Amniotic epithelial cell (primary cell): ENCODE measurements around the gene RCN2.
"Not testable (repeated sequence)": the region's sequence is repeated elsewhere in the genome, so short reads cannot be mapped to it uniquely, and the experiment has no call there.

Experiments
- DNase-seq: peaks from one replicate; pipeline ENCODE4 v3.0.0-alpha.2; 2010; ENCODE audit warnings: low read depth

RCN2 gene, protein sequence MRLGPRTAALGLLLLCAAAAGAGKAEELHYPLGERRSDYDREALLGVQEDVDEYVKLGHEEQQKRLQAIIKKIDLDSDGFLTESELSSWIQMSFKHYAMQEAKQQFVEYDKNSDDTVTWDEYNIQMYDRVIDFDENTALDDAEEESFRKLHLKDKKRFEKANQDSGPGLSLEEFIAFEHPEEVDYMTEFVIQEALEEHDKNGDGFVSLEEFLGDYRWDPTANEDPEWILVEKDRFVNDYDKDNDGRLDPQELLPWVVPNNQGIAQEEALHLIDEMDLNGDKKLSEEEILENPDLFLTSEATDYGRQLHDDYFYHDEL

DNA sequence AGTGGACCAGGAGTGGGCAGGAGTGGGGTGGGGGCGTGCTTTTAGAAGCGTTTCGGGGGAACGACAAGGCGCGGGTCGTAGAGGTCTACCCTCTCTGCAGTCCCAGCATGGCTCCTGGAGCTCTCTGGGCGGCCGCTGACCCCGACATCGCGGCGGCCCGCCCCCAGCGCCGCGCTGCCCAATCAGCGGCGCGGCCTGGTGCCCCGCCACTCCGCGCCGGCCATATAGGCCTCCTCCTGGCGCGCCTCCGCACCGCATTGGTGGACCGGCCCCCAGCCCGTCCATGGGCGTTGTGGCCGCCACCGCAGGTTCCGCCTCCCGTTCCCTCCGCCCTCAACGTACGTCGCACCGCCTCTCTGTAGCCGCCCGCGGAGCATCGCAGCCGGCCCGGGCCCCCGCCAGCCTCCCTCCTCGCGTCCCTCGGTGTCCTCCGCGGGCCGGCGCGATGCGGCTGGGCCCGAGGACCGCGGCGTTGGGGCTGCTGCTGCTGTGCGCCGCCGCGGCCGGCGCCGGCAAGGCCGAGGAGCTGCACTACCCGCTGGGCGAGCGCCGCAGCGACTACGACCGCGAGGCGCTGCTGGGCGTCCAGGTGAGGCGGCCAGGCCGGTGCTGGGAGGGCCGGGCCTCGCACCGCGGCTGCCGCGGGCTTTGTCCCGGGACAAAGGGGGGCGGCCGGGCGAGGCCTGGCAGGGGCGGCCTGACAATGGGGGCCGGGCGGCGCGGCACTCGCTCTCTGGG is at the start of gene RCN2:
RCN2 (plus strand) TSS at position 353 of the 738 bp plus-strand sequence; CDS start at position 446, 93 bp downstream.
- DNase-seq, result peak; percentile 89

DNA sequence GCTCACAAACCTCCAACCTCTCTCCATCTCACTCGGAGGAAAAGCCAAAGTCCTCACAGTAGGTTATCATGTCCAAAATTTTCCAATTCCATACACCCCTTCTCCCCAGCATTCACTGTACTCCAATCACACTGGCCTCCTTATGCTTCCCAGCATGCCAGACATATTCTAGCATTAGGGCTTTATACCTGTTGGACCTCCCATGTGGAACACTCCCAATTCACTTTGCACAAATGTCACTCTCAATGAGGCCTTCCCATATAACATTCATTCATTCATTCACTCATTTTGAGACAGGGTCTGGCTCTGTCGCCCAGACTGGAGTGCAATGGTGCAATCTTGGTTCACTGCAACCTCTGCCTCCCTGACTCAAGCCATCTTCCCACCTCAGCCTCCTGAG is 46.3 kb upstream of the RCN2 start:
- no peak for DNase-seq

DNA sequence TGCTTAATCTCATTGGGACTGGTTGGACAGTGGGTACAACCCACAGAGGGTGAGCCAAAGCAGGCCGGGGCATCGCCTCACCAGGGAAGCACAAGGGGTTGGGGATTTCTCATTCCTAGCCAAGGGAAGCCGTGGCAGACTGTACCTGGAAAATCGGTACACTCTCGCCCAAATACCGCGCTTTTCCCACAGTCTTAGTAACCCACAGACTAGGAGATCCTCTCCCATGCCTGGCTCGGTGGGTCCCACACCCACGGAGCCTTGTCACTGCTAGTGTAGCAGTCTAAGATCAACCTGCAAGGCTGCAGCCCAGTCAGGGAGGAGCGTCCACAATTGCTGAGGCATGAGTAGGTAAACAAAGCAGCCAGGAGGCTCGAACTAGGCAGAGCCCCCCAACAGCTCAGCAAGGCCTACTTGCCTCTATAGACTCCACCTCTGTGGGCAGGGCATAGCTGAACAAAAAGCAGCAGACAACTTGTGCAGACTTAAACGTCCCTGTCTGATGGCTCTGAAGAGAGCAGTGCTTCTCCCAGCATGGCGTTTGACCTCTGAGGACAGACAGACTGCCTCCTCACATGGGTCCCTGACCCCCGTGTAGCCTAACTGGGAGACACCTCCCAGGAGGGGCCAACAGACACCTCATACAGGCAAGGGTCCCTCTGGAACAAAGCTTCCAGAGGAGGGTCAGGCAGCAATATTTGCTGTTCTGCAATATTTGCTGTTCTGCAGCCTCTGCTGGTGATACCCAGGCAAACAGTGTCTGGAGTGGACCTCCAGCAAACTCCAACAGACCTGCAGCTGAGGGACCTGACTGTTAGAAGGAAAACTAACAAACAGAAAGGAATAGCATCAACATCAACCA is 44.0 kb upstream of the RCN2 start:
- not testable (repeated sequence) for DNase-seq

DNA sequence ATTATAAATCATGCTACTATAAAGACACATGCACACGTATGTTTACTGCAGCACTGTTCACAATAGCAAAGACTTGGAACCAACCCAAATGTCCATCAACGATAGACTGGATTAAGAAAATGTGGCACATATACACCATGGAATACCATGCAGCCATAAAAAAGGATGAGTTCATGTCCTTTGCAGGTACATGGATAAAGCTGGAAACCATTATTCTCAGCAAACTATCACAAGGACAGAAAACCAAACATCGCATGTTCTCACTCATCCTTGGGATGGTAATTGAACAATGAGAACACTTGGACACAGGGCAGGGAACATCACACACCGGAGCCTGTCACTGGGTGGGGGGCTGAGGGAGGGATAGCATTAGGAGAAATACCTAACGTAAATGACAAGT is 38.7 kb upstream of the RCN2 start:
- DNase-seq, result not testable (repeated sequence)

DNA sequence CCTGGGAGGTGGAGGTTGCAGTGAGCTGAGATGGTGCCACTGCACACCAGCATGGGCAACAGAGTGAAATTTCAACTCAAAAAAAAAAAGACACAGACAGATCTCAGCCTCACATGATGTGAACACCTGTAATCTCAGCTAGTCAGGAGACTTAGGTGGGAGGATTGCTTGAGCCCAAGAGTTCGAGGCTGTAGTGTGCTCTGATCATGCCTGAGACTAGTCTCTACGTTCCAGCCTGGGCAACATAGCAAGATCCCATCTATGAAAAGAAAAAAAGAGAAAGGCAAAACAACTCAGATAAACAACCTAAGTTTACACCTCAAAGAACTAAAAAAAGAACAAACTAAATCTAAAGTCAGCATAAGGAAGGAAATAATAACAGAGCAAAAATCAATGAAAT is 37.4 kb upstream of the RCN2 start:
- no peak for DNase-seq

DNA sequence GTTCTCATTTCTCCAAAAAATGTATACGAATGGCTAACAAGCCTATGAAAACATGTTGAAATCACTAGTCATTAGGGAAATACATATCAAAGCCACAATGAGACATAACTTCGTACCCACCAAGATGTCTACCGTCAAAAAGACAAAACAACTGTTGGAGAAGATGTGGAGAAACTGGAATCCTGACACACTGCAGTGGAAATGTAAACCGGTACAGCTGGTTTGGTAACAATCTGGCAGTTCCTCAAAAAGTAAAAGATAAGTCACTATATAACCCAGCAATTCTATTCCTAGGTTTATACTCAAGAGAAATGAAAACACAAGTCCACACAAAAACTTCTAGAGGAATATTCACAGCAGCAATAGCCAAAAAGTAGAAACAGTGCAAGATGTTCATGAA is 33.4 kb upstream of the RCN2 start:
- DNase-seq, result no peak

DNA sequence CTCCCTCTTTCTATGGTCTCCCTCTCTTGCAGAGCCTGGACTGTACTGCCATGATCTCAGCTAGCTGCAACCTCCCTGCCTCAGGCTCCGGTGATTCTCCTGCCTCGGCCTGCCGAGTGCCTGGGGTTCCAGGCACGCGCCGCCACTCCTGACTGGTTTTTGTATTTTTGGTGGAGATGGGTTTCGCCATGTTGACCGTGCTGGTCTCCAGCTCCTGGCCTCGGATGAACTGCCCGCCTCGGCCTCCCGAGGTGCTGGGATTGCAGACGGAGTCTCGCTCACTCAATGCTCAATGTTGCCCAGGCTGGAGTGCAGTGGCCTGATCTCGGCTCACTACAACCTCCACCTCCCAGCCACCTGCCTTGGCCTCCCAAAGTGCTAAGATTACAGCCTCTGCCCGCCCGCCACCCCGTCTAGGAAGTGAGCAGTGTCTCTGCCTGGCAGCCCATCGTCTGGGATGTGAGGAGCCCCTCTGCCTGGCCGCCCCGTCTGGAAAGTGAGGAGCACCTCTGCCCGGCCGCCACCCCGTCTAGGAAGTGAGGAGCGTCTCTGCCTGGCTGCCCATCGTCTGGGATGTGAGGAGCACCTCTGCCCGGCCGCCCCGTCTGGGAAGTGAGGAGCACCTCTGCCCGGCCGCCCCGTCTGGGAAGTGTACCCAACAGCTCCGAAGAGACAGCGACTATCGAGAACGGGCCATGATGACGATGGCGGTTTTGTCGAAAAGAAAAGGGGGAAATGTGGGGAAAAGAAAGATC is 32.2 kb upstream of the RCN2 start:
- DNase-seq, result not testable (repeated sequence)

DNA sequence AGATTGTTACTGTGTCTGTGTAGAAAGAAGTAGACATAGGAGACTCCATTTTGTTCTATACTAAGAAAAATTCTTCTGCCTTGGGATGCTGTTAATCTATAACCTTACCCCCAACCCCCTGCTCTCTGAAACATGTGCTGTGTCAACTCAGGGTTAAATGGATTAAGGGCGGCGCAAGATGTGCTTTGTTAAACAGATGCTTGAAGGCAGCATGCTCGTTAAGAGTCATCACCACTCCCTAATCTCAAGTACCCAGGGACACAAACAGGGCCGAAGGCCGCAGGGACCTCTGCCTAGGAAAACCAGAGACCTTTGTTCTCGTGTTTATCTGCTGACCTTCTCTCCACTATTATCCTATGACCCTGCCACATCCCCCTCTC is 31.6 kb upstream of the RCN2 start:
- not testable (repeated sequence) for DNase-seq

DNA sequence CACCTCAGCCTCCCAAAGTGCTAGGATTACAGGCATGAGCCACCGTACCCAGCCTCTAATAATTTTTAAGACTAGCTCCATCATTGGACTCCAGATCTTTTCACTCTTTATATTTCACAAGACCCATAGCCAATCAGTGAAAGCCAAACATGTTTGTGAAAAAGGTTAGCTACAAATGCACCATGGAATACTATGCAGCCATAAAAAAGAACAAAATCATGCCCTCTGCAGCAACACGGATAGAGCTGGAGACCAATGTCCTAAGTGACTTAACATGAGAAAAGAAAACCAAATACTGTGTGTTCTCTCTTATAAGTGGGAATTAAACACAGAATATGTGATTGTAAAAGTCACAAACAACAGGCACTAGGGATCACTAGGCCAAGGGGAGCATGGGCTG is 29.6 kb upstream of the RCN2 start:
- no peak for DNase-seq

DNA sequence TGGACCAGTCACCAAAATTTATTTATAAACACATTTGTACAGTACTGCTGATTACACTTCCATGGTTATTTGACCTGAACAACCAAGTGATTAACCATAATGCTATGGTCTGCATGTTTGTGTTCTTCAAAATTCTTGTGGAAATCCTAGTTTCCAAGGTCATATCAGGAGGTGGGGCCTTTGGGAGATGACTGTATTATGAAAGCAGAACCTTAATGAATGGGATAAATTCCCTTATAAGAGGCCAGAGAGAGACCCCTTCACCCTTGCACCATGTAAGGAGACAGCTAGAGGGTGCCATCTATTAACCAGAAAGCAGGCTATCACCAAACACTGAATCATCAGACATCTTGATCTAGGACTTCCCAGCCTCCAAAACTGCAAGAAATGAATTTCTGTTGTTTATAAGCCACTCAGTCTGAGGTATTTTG is 28.3 kb upstream of the RCN2 start:
- DNase-seq, result peak; percentile 73

DNA sequence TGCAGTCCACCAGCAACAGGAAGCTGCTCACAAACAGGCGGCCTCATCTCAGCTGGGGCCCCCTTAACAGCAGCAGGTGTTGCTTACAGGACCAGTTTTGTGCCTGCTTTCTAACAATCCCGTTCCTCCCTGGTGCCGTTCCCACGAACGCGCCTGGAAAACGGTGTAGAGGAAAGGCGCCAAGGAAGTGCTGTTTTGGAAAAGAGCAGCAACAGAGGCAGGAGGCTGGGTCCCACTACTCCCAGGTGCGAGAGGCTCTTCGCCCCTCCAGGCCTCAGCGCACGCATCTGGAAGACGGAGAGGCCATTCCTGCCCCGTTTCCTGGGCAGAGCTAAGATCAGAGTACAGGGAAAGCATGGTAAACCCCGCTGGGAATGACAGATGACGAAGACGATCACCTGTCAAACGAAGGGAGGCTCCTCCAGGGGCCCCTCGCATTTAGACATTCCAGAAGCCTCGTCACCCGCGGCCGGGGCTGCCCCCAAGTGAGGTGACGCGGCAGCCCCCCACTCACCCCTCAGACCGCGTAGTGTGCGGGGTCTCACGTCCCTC is 27.0 kb upstream of the RCN2 start:
- peak; percentile 24 for DNase-seq

DNA sequence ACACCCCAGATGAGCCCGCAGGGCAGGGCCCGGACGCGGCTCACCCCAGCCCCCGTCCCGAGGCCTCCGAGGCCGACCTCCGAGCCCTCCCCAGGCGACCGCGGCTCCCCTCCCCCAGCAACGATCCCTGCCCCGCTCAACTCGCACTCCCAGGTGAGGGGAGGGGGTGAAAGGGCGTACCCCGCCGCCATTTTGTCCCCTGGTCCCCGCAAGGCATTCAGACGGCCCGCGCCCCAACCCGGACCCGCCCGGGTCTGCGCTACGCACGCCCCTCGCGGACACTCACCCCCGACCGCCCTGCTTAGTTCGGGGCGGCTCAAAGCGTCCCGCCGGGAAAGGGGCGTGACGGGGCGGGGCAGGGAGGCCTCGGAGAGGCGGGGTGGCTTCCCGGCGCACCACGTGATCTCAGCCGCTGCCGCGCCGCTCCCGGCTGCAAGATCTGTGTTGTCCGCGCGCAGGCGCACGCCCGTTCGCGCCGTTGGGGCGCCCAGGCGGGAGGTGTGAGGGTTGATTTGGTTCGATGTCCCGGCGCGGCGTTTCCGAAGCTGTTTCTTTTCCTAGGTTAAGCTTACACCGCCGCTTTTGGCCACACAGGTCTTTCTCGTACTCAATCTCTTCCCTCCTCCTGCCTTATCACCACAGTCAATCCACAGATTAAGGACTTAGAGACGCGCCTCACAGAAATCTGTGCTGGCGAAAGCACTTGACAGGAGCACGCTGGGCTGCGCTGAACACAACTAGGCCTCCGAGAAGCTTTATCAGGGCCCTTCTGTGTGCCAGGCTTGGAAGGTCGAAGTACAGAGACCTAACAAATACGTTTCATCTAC is 26.3 kb upstream of the RCN2 start, which contains the start of gene SCAPER:
SCAPER (minus strand) TSS at position 328 of the 827 bp plus-strand sequence. CDS start 21,523 bp downstream, outside the sequence.
- DNase-seq, result peak; percentile 74

DNA sequence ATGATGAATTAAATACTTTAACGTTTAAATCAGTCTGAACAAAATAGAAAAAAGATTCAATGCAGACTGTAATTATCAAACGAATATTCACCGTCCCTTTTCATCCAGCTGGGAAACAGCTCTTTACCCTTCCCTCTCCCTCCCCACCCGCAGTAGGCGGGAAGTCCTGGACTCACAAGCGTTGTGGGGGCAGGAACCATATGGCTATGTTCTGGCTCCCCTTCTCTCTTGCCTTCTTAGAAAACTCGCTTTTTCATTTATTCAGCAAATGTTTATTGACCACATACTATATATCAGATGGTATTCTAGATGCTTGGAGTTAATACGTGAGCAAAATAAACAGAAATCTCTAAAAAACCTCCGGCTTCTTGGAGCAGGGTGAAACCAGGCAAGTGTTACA is 25.7 kb upstream of the RCN2 start:
- no peak for DNase-seq

DNA sequence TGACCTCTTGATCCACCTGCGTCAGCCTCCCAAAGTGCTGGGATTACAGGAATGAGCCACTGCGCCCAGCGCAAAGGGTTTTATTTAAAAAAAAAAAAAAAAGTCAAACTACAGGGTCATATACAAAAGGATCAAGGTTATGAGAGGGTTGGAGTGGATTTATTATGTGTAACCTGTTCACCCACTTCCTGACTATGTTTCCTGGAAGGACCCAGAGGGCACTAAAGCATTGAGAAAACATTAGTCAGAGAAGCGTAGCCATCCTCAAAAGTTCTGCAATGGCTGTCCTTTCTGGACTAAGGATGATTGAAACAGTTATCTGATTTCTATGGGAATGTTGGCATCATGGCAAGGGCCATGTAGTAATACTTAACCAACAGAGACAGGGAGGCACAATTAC is 19.1 kb upstream of the RCN2 start:
- DNase-seq, result no peak

DNA sequence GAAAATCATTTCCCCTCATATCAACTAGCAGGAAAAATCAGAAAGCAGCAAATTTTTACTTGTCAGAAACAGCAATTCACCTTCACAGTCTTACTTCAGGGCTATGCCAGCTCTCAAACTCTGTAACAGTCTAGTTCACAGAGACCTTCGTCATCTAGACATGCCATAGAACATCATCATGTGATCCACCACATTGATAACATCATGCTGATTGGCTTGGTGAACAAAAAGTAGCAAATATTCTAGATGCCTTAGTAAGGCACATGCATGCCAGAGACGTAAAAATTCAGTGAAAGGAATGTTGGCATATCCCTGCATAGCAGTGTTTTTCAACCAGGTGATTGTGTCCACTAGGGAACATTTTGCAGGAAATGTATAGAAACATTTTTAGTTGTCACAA is 17.8 kb upstream of the RCN2 start:
- no peak for DNase-seq

DNA sequence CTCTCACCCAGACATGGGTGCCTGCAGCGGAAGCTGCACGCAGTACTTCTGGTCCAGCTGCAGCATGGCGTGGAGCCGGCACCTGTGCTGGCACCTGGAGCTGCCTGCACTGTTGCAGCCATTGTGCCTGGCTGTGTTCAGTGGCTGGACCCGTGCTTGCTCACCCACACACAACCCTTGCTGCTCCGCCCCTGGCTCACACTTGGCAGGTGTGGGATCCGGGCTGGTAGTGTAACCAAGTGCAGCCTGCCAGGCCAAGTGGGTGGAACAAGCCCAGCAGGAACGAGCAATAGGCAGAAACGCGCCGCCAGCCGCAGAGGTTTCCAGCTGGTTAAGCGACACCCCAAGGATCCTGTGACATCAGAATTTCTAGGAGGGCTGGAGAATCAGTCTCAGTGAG is 15.2 kb upstream of the RCN2 start:
- no peak for DNase-seq

DNA sequence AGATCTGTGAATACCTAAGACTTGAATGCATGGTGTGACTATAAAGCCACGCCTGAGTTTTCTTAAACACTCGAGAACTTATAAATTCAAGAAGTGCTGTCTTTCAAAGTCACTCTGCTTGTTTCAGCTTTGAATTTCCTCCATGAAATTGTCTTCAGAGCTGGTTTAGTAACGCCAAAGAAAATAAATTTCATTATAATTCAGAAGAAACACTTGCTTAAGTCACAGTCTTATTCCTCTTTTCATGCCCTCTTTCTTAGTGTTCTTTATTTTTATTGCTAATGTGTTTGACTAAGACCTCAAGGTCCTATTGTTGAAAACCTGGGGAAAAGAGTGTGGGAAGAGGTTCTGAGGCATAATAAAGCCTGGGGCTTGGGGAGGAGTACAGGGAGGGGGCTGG is 3.3 kb upstream of the RCN2 start:
- DNase-seq, result no peak

DNA sequence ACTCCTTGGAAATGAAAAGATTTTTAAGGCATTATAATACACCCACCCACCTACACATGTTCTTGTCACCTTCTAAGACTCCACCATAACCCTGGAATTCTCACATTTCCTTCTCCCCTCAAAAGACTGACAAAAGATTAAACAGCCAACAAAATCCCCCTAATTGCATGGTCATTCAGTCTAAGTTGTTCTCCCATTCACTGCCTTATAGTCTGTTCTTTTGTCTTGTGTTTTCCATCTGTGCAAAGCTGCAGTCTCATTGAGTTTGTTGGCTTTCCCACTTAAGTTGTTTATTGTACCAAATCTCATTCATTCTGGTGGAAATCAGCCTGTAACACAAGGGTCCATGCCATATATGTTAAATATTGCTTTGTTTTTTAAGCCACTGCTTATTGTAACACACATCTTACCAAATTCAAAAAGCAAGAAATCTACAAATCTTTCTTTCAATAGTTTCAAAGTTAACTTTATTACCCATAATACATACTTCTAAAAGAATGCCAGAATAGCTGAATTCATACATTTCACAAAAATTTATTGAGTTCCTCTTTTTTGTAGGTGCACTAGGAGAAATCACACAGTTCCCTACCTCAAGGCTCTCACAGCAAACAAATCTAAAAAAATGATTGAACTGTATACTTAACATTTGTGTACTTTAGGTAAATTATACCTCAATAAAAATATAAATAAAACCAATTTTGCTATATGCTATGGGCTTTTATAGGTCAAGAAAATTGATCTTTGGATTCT is 2.4 kb upstream of the RCN2 start:
- no peak for DNase-seq

DNA sequence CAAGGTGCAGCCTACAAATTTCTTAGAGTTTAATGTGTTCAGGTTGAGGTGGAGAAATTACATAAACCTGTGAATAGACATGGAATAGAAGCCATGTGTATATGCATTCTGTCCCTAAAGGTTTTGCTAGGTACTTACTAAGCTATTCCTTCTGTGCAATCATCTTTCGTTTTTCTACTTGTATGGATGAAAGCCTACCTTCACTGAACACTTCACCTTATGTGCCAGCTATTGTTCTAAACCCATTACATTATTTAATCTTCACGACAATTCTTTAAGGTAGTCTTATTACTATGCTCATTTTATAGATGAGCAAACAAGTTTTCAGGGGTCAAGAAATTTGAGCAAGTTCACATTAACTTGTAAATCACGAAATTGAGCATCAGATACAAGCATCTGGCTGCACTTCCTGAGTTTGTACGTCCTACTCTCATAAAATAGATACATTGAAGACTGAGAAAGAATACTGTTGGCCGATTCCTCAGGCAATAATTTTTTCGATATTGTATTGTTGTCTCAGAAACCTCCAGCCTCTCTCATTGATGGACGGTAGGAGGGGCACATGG is 635 bp upstream of the RCN2 start:
- no peak for DNase-seq
